Measurements from ENCODE around the gene COL6A1. TPM values are rescaled to one million over a fixed set of nuclear protein-coding genes. Genes with fewer than 3 reads are reported as not detected.

Gene COL6A1
- total RNA-seq, 2 experiments from 2014 or later, result not detected

DNA sequence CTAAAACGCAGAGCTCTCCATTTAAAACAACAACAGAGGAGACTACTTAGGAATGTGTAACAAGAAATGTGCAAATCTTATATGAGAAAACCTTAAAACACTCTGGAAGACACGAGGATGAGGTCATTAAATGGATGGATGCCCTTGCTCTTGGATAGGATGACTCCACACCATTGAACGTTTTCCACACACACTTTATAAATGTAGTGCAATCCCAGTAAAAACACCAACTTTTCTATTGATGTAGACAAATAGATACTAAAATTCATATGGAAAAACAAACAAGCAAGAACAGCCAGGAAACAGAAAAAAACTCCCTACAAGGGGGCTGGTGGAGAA is 18.4 kb upstream of the COL6A1 start:
- TF ChIP-seq EZH2phosphoT487 (IDR thresholded peaks at IDR 0.05; ENCODE audit: borderline replicate concordance, low read depth, low read length), result no peak
- TF ChIP-seq, protein P1, sequence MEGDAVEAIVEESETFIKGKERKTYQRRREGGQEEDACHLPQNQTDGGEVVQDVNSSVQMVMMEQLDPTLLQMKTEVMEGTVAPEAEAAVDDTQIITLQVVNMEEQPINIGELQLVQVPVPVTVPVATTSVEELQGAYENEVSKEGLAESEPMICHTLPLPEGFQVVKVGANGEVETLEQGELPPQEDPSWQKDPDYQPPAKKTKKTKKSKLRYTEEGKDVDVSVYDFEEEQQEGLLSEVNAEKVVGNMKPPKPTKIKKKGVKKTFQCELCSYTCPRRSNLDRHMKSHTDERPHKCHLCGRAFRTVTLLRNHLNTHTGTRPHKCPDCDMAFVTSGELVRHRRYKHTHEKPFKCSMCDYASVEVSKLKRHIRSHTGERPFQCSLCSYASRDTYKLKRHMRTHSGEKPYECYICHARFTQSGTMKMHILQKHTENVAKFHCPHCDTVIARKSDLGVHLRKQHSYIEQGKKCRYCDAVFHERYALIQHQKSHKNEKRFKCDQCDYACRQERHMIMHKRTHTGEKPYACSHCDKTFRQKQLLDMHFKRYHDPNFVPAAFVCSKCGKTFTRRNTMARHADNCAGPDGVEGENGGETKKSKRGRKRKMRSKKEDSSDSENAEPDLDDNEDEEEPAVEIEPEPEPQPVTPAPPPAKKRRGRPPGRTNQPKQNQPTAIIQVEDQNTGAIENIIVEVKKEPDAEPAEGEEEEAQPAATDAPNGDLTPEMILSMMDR (conservative IDR thresholded peaks at IDR 0.05; ENCODE audit: low read length), result no peak
- Histone ChIP-seq H3K9me3 (ENCODE audit: low read length) (no peaks in the 10 kb centered on the region), H3K9me2 (ENCODE audit: insufficient read depth, low read length) (no peaks in the 10 kb centered on the region), H3K4me1 (ENCODE audit: insufficient read depth, low read length, poor library complexity, severe bottlenecking) (no peaks in the 10 kb centered on the region), H3K4me3 (ENCODE audit: low read depth, low read length, poor library complexity, severe bottlenecking) (no peak overlapping the region), H3K36me3 (ENCODE audit: insufficient read depth, low read length) (no peaks in the 10 kb centered on the region), H3K27ac (ENCODE audit: low read depth, low read length, poor library complexity, severe bottlenecking) (no peak overlapping the region), H3K79me2 (ENCODE audit: insufficient read depth, low read depth, low read length) (no peaks in the 10 kb centered on the region), H4K20me1 (ENCODE audit: insufficient read depth, low read length) (no peaks in the 10 kb centered on the region), H2AFZ (ENCODE audit: low read length) (no peak overlapping the region), H3K4me2 (ENCODE audit: low read length) (no peak overlapping the region)
- intact Hi-C loops (cut with micrococcal nuclease; ENCODE audit: unreplicated experiment), result no loop called here
- POLR2A ChIA-PET, result no interaction called here
- DNase-seq (ENCODE audit: low spot score), result no peak
- CTCF ChIA-PET (ENCODE audit: unreplicated experiment), result no interaction called here
- BruUV-seq (replicated peaks), result no TSS peak

DNA sequence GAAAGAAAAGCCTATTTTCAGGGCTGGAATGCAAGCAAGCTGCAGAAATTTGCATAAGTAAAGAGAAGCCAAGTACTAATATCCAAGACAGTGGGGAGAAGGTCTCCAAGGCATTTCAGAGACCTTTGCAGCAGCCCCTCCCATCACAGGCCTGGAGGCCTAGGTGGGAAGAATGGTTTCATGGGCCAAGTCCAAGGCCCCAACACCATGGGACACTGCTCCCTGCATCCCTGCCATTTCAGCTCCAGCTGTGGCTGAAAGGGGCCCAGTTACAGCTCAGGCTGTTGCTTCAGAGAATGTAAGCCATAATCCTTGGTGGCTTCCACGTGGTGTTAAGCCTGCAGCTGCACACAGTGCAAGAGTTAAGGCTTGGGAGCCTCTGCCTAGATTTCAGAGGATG is 16.9 kb upstream of the COL6A1 start:
- no peak overlapping the region for H3K4me2 ChIP-seq (ENCODE audit: low read length)
- H3K9me3 ChIP-seq (ENCODE audit: low read length), result no peaks in the 10 kb centered on the region
- DNase-seq (ENCODE audit: low spot score), result no peak
- no peak for TF ChIP-seq EZH2phosphoT487 (IDR thresholded peaks at IDR 0.05; ENCODE audit: borderline replicate concordance, low read depth, low read length)
- TF ChIP-seq, protein P1 (conservative IDR thresholded peaks at IDR 0.05; ENCODE audit: low read length), result no peak
- intact Hi-C loops (cut with micrococcal nuclease; ENCODE audit: unreplicated experiment), result no loop called here
- H3K9me2 ChIP-seq (ENCODE audit: insufficient read depth, low read length), result no peaks in the 10 kb centered on the region
- H2AFZ ChIP-seq (ENCODE audit: low read length), result no peak overlapping the region
- ChIA-PET POLR2A (no interaction called here), CTCF (ENCODE audit: unreplicated experiment) (no interaction called here)
- no peak overlapping the region for H3K4me3 ChIP-seq (ENCODE audit: low read depth, low read length, poor library complexity, severe bottlenecking)
- no TSS peak for BruUV-seq (replicated peaks)
- no peaks in the 10 kb centered on the region for H3K36me3 ChIP-seq (ENCODE audit: insufficient read depth, low read length)
- no peaks in the 10 kb centered on the region for H4K20me1 ChIP-seq (ENCODE audit: insufficient read depth, low read length)
- no peaks in the 10 kb centered on the region for H3K4me1 ChIP-seq (ENCODE audit: insufficient read depth, low read length, poor library complexity, severe bottlenecking)
- no peaks in the 10 kb centered on the region for H3K79me2 ChIP-seq (ENCODE audit: insufficient read depth, low read depth, low read length)
- no peak overlapping the region for H3K27ac ChIP-seq (ENCODE audit: low read depth, low read length, poor library complexity, severe bottlenecking)

DNA sequence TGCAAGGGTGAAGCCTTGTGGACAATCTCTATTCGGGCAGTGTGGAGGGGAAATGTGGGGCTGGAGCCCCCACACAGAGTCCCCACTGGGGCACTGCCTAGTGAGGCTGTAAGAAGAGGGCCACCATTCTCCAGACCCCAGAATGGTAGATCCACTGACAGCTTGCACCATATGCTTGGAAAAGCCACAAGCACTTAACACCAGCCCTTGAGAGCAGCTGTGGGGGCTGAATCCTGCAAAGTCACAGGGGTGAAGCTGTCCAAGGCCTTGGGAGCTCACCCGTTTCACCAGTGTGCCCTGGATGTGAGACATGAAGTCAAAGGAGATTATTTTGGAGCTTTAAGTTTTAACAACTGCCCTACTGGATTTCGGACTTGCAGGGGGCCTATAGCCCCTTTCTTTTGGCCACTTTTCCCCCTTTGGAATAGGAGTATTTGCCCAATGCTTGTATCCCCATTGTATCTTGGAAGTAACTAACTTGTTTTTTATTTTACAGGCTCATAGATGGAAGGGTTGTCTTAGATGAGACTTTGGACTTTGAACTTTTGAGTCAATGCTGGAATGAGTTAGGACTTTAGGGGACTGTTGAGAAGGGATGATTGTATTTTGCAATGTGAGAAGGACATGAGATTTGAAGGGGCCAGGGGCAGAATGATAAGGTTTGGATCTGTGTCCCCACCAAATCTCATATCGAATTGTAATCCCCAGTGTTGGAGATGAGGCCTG is 16.3 kb upstream of the COL6A1 start:
- DNase-seq (ENCODE audit: low spot score), result no peak
- intact Hi-C loops (cut with micrococcal nuclease; ENCODE audit: unreplicated experiment), result no loop called here
- H3K79me2 ChIP-seq (ENCODE audit: insufficient read depth, low read depth, low read length), result no peaks in the 10 kb centered on the region
- BruUV-seq (replicated peaks), result no TSS peak
- H2AFZ ChIP-seq (ENCODE audit: low read length), result no peak overlapping the region
- no peaks in the 10 kb centered on the region for H3K9me3 ChIP-seq (ENCODE audit: low read length)
- no peaks in the 10 kb centered on the region for H4K20me1 ChIP-seq (ENCODE audit: insufficient read depth, low read length)
- no peak overlapping the region for H3K4me3 ChIP-seq (ENCODE audit: low read depth, low read length, poor library complexity, severe bottlenecking)
- no peak overlapping the region for H3K4me2 ChIP-seq (ENCODE audit: low read length)
- H3K36me3 ChIP-seq (ENCODE audit: insufficient read depth, low read length), result no peaks in the 10 kb centered on the region
- no peaks in the 10 kb centered on the region for H3K4me1 ChIP-seq (ENCODE audit: insufficient read depth, low read length, poor library complexity, severe bottlenecking)
- ChIA-PET POLR2A (no interaction called here), CTCF (ENCODE audit: unreplicated experiment) (no interaction called here)
- H3K9me2 ChIP-seq (ENCODE audit: insufficient read depth, low read length), result no peaks in the 10 kb centered on the region
- H3K27ac ChIP-seq (ENCODE audit: low read depth, low read length, poor library complexity, severe bottlenecking), result no peak overlapping the region
- TF ChIP-seq, protein P1 (conservative IDR thresholded peaks at IDR 0.05; ENCODE audit: low read length), result no peak
- TF ChIP-seq EZH2phosphoT487 (IDR thresholded peaks at IDR 0.05; ENCODE audit: borderline replicate concordance, low read depth, low read length), result no peak
